ENCODE results near the gene DOK7. TPM values are rescaled to one million over a fixed set of nuclear protein-coding genes. Genes with fewer than 3 reads are reported as not detected.

Gene DOK7
- total RNA-seq, 1 donor, result not detected

DNA sequence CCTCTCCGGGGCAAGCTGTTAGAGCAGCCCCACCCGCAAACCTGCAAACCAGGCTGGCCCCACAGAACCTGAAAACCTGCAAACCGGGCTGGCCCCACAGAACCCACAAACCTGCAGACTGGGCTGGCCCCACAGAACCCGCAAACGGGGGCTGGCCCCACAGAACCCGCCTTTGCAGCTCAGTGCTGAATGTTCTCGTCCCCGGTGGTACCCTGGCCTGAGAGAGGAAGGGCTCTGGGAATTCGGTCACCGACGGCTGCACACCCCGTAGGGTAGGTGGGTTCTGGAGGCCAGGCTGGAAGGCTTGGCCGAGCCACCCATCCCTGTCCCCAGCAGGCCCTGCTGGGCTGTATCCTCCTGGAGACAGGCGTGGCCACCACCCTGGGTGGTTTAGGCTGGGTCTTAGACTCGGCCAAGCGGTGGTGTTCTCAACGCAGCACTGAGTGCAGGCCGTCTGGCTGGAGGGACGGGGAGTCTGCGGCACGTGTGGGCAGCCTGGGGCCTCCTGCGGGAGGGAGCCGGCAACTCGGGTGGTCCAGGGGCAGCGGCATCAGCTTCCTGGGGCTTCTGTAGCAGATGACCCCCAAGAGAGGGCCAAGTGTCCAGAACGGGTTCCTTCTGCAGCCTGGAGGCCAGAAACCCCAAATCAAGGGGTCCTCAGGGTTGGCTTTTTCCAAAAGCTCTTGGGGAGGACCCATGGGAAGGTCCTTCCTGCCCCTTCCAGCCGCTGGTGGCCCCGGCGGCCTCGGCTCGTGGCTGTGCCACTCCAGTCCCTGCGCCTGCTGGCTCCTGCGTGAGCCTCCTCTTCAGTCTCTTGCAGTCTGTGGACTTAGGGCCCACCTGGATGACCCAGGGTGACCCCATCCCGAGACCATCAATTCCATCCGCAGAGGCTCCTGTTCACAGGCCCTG lies 15.6 kb downstream of the DOK7 start:
- TF ChIP-seq, protein P1, sequence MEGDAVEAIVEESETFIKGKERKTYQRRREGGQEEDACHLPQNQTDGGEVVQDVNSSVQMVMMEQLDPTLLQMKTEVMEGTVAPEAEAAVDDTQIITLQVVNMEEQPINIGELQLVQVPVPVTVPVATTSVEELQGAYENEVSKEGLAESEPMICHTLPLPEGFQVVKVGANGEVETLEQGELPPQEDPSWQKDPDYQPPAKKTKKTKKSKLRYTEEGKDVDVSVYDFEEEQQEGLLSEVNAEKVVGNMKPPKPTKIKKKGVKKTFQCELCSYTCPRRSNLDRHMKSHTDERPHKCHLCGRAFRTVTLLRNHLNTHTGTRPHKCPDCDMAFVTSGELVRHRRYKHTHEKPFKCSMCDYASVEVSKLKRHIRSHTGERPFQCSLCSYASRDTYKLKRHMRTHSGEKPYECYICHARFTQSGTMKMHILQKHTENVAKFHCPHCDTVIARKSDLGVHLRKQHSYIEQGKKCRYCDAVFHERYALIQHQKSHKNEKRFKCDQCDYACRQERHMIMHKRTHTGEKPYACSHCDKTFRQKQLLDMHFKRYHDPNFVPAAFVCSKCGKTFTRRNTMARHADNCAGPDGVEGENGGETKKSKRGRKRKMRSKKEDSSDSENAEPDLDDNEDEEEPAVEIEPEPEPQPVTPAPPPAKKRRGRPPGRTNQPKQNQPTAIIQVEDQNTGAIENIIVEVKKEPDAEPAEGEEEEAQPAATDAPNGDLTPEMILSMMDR (IDR thresholded peaks at IDR 0.05; ENCODE audit: insufficient read depth, low read length), result no peak
- DNase-seq (ENCODE audit: low read depth), result no peak
- no peak overlapping the region for H3K4me3 ChIP-seq (ENCODE audit: low read depth, low read length)

DNA sequence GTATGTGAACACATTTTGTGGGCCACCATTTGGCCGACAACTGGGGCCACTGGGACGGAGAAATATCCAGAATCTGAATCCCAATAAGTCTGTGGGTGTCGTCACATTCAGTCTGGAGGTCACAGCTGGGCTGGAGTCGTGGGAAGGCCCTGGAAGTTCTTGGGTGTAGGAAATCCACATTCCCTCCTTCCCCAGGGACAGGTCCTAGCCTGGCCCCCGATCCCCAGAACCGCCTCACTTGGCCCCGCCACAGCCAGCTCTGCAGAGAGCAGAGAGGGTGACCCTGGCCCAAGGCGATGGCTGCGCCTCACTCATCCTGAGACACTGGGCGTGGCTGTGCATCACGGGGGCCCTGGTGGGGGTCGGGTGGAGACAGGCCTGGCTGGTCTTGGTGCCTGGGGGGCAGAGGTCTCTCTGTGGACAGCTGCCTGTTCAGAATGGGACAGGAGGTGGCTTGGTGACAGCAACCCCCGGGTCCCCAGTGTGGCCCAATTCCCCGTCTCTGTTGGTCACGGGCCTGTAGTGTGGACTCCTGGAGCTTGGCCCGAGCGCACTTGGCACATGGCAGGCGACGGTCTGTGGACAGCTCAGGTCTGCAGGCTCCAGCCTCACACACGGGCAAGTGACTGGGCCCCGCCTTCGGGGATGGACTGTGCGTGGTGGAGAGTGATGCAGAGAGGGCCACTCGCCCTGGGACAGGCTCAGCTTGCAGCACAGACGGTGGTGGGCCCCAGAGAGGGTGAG lies 16.4 kb downstream of the DOK7 start:
- TF ChIP-seq, protein P1 (IDR thresholded peaks at IDR 0.05; ENCODE audit: insufficient read depth, low read length), result no peak
- DNase-seq (ENCODE audit: low read depth), result no peak
- no peak overlapping the region for H3K4me3 ChIP-seq (ENCODE audit: low read depth, low read length)

DNA sequence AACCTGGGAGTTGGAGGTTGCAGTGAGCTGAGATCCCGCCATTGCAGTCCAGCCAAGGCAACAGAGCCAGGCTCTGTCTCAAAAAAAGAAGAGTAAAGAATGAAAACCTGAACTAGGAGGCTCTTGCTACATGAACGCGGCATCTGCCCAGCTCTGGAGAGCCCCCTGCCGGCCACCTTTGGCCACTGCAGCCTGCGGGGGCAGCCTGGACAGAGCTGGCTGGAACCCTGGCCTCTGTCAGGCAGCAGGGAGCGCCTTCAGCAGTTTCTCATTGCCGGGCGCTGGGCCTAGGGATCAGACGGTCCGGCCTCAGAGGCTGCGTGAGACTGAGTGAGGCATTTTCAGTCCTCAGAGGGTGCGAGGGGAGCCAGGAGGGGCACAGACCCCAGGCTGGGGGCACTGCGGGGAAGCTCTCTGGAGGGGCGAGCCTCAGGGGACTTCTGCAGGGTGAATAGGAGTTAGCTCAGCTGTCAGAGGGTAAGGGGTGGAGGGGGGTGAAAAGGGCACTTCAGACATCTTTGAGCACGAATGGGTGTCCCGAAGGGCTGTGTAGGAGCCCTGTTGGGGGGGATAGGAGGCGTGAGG lies 17.5 kb downstream of the DOK7 start:
- TF ChIP-seq, protein P1 (IDR thresholded peaks at IDR 0.05; ENCODE audit: insufficient read depth, low read length), result peak; percentile 100
- DNase-seq (ENCODE audit: low read depth), result peak; percentile 72

DNA sequence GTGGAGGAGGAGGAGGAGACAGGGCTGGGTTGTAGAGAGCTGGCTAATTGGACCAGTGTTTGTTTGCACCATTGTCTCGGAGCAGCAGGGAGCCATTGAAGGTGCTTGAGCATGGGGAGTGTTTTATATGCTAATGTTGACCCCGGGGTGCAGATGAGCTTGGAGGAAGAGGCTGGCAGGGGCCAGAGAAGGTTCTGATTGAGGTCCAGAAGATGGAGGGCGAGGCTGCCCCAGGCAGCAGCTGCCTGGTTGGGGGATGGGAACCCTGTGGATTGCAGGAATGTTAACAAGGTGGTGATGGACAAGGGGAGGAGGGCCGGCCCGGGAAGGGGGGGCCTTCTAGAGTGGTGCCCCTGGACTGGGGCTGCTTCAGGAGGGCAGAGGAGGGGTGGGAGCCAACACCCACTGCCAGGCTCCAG lies 18.0 kb downstream of the DOK7 start:
- TF ChIP-seq, protein P1 (IDR thresholded peaks at IDR 0.05; ENCODE audit: insufficient read depth, low read length), result no peak
- no peak overlapping the region for H3K4me3 ChIP-seq (ENCODE audit: low read depth, low read length)
- no peak for DNase-seq (ENCODE audit: low read depth)

More for the DNA sequence above, 17.5 kb downstream of the DOK7 start:
- no peak overlapping the region for H3K4me3 ChIP-seq (ENCODE audit: low read depth, low read length)

DNA sequence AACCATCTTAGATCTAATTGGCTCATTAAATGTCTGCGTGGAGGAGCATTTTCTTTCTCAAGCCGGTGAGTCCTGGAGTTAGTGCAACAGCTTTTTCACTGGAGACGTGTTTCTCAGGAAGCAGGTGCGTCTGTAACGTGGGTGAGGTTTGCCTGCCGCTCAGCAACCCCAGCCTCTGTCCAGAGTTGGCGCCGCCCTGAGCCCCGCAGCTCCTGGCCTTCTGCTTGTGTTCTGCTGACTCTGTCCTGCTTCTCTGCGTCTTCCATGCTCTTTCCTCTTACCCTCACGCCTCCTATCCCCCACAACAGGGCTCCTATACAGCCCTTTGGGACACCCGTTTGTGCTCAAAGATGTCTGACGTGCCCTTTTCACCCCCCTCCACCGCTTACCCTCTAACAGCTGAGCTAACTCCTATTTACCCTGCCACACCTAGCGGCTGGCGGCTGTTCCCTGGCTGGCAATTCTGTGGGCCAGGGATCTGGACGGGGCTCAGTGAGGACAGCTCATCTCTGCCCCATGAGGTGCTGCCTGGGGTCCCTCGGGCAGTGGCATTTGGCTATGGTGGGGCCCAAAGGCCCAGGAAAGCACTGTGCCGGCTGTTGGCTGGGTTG lies 18.8 kb downstream of the DOK7 start:
- TF ChIP-seq, protein P1 (IDR thresholded peaks at IDR 0.05; ENCODE audit: insufficient read depth, low read length), result no peak
- no peak for DNase-seq (ENCODE audit: low read depth)
- H3K4me3 ChIP-seq (ENCODE audit: low read depth, low read length), result no peak overlapping the region

DNA sequence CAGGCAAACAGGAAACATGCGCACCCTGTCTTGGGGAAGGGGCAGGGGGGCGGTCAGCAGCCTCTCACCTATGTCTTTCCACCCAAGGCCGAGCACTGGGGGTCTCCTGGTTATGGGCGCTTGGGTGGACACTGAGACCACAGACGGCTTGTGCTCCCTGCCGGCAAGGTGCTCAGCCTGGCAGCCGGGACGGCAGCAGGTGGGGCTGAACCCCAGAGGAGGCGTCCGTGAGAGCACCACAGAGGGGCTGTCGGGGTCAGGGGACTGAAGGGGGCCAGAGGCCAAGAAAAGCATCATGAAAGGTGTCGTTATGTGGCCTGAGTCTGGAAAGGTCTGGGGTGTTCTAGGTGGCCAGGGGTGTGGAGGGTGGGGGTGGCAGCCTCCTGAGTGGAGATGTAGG lies 19.6 kb downstream of the DOK7 start:
- no peak for DNase-seq (ENCODE audit: low read depth)
- no peak overlapping the region for H3K4me3 ChIP-seq (ENCODE audit: low read depth, low read length)
- TF ChIP-seq, protein P1 (IDR thresholded peaks at IDR 0.05; ENCODE audit: insufficient read depth, low read length), result no peak

All from fibroblast of the aortic adventitia (primary cell).